ENCODE measurements around the gene SLC29A4. TPM values are rescaled to one million over a fixed set of nuclear protein-coding genes. Genes with fewer than 3 reads are reported as not detected.

The SLC29A4 gene
- total and polyA plus RNA-seq, 2 of the 8 experiments (the other 6 are each of a cell fraction or from before 2014, with no cell fraction given), result 6.9 to 15.1 TPM

GRCh38 chr7:5265320-5266190 is 17.2 kb upstream of the SLC29A4 start:
- H2AFZ ChIP-seq (ENCODE audit: low read length), result peak overlapping the region; percentile 62; the same call in 1 of the 2 replicates
- H3K9me3 ChIP-seq (ENCODE audit: insufficient read depth in 2 of 2, low read depth in 1 of 2, low read length in 1 of 2), result no peaks in the 10 kb centered on the region
- H3K56ac ChIP-seq (replicated peaks; ENCODE audit: insufficient read length, low read depth, low read length), result no peak overlapping the region
- H4K5ac ChIP-seq (ENCODE audit: insufficient read length, low read depth, low read length), result no peak overlapping the region
- H2AK5ac ChIP-seq (ENCODE audit: low read depth, low read length), result peak overlapping the region; percentile 82; the same call in 1 of the 2 replicates
- H3K14ac ChIP-seq (ENCODE audit: insufficient read length), result no peak overlapping the region
- no peak for TF ChIP-seq SRF (IDR thresholded peaks at IDR 0.05; ENCODE audit: low read depth, low read length)
- TF ChIP-seq KDM1A (IDR thresholded peaks at IDR 0.05; ENCODE audit: borderline replicate concordance, low read length), result peak; percentile 48; the same call in 1 of the 2 replicates
- no peak overlapping the region; the same call in 1 of the 2 replicates for H3K27ac ChIP-seq (ENCODE audit: low read depth, low read length)
- peak overlapping the region; percentile 46 to 49; a peak in 2 of 4 replicates for H3K4me2 ChIP-seq (ENCODE audit: insufficient read depth in 1 of 2, low read depth in 2 of 2, low read length in 2 of 2)
- H3K9ac ChIP-seq (replicated peaks in 1 of 4; ENCODE audit: extremely low read depth in 1 of 4, low read depth in 3 of 4, low read length in 3 of 4), result no peak overlapping the region
- H3K4me3 ChIP-seq (ENCODE audit: extremely low read depth in 1 of 4, insufficient read depth in 2 of 4, low read depth in 3 of 4, low read length in 4 of 4), result no peak overlapping the region
- ChIA-PET POLR2A (ENCODE audit: partially characterized antibody) (interaction anchor here (1.1 kb wide), 1 partner anchor 25 kb away, joined by 3 read pairs; no protein-coding TSS in a partner anchor), CTCF (ENCODE audit: partially characterized antibody) (interaction anchor here (1.2 kb wide), 1 partner anchor 25 kb away, joined by 3 read pairs; no protein-coding TSS in a partner anchor)
- no peak overlapping the region; the same call in 1 of the 2 replicates for H3K18ac ChIP-seq (ENCODE audit: extremely low read depth, low read length)
- H4K91ac ChIP-seq (replicated peaks; ENCODE audit: insufficient read length, low read length), result no peak overlapping the region
- peak overlapping the region; percentile 95; the same call in 1 of the 2 replicates for H2BK12ac ChIP-seq (ENCODE audit: low read depth, low read length)
- DNase-seq (ENCODE audit: low read depth in 1 of 2, low spot score in 2 of 2) (no peak), FAIRE-seq (no peak)
- H2BK15ac ChIP-seq (ENCODE audit: low read length), result 0 out of 2 replicates have a peak overlapping the region, but pooled peaks have one; percentile 95
- H4K20me1 ChIP-seq (replicated peaks in 1 of 2; ENCODE audit: control insufficient read depth in 1 of 2, insufficient read depth in 2 of 2, low read length in 2 of 2), result no peaks in the 10 kb centered on the region
- H2BK120ac ChIP-seq (replicated peaks; ENCODE audit: low read depth, low read length), result no peak overlapping the region
- no peaks in the 10 kb centered on the region for H3K79me2 ChIP-seq (ENCODE audit: control insufficient read depth in 1 of 2, insufficient read depth in 2 of 2, low read length in 2 of 2)
- H2BK20ac ChIP-seq (ENCODE audit: low read length), result 0 out of 2 replicates have a peak overlapping the region, but pooled peaks have one; percentile 72
- H3K79me1 ChIP-seq (ENCODE audit: low read depth, low read length), result no peaks in the 10 kb centered on the region
- no peaks in the 10 kb centered on the region for H3K36me3 ChIP-seq (ENCODE audit: control insufficient read depth in 2 of 4, insufficient read depth in 4 of 4, low read length in 3 of 4)
- H3K23ac ChIP-seq (ENCODE audit: insufficient read length), result no peak overlapping the region
- peaks cover 0 to 7% (median 2%) of the 10 kb centered on the region in 4 experiments; a peak in 3 of 7 replicates for H3K4me1 ChIP-seq (replicated peaks in 1 of 4; ENCODE audit: control insufficient read depth in 3 of 4, insufficient read depth in 4 of 4, low read length in 3 of 4)
- H4K8ac ChIP-seq (ENCODE audit: extremely low read depth, insufficient read depth, low read length), result peak overlapping the region; percentile 39
- peaks cover 2% of the 10 kb centered on the region; the same call in 1 of the 2 replicates for H3K23me2 ChIP-seq (ENCODE audit: low read depth, low read length)
- H3K27me3 ChIP-seq (replicated peaks in 1 of 4; ENCODE audit: control insufficient read depth in 3 of 4, extremely low read depth in 1 of 4, insufficient read depth in 3 of 4, low read length in 3 of 4), result no peaks in the 10 kb centered on the region
- WGBS, 2 experiments (ENCODE audit: extremely low coverage in 1 of 2, insufficient coverage in 1 of 2, insufficient read length in 1 of 2, insufficient replicate concordance in 2 of 2, low coverage in 1 of 2, low lambda C conversion rate in 2 of 2, missing lambda C conversion rate in 1 of 2), result 90% methylated on average over 19 of the region's 19 CpGs; no CpG with 5 or more reads in 1 of the 2 experiments
- H3K4ac ChIP-seq (replicated peaks; ENCODE audit: insufficient read length, low read depth, low read length), result no peak overlapping the region
- H2BK5ac ChIP-seq (ENCODE audit: low read depth, low read length), result peak overlapping the region; percentile 44
